ENCODE measurements around the gene C2CD3. TPM values are rescaled to one million over a fixed set of nuclear protein-coding genes. Genes with fewer than 3 reads are reported as not detected.

The C2CD3 gene
- total RNA-seq, 1 experiment from 2014 or later: 18.7 TPM

DNA sequence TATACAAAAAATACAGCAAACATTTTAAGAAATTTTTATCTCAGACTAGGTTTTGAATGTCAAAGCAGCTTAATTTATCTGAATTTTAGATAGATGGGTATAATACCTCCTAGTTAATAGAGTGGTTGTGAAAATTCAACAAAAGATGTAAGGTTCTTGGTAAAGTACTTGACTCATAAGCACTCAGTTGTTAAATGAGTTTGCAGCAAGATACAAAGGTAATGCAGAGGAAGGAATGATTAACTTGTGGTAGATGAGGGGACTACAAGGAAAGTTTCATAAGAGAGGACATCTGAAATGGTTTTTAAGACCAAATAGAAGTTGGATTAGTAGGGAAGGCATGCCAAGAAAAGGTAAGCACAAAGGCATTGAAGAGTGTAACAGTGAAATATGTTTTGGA, 37.7 kb upstream of the C2CD3 start (continued):
- TF ChIP-seq ZNF317 (CRISPR knock-in tag; IDR thresholded peaks at IDR 0.05; ENCODE audit: borderline replicate concordance, low read depth) (no peak), ZNF416 (CRISPR knock-in tag; IDR thresholded peaks at IDR 0.05) (no peak), ELF4 (CRISPR knock-in tag; IDR thresholded peaks at IDR 0.05; ENCODE audit: low read depth) (no peak), FOXP1 (CRISPR knock-in tag; IDR thresholded peaks at IDR 0.05; ENCODE audit: borderline replicate concordance) (no peak)
- TF ChIP-seq, protein P1, sequence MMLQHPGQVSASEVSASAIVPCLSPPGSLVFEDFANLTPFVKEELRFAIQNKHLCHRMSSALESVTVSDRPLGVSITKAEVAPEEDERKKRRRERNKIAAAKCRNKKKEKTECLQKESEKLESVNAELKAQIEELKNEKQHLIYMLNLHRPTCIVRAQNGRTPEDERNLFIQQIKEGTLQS (CRISPR knock-in tag; conservative IDR thresholded peaks at IDR 0.05): no peak
- TF ChIP-seq, protein P2, sequence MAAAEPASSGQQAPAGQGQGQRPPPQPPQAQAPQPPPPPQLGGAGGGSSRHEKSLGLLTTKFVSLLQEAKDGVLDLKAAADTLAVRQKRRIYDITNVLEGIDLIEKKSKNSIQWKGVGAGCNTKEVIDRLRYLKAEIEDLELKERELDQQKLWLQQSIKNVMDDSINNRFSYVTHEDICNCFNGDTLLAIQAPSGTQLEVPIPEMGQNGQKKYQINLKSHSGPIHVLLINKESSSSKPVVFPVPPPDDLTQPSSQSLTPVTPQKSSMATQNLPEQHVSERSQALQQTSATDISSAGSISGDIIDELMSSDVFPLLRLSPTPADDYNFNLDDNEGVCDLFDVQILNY (CRISPR knock-in tag; IDR thresholded peaks at IDR 0.05): no peak

DNA sequence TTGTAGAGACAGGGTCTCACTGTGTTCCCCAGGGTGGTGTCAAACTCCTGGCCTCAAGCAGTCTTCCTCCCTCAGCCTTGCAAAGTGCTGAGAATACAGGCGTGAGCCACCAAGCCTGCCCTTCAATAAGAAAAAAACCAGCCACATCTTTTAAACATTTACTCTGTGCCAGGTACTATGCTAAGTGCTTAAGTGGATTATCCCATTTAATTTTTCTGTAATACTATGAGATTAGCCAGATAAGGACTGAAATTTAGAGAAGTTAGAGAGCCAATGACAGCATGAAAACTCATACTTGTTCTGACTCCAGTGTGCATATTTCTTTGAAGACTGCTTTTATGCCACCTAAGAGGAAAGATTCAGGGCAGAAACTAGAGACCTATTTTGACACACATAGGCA, 35.9 kb upstream of the C2CD3 start:
- no peak for DNase-seq (ENCODE audit: low spot score)
- ChIA-PET POLR2A (no interaction called here), CTCF (no interaction called here)
- no peaks in the 10 kb centered on the region for H3K27me3 Mint-ChIP-seq (ENCODE audit: low read depth)
- H3K27ac Mint-ChIP-seq: no peak overlapping the region
- H3K9me3 Mint-ChIP-seq: no peaks in the 10 kb centered on the region
- H3K4me1 Mint-ChIP-seq: peaks cover 9% of the 10 kb centered on the region
- ATAC-seq: no peak
- no peak overlapping the region for H3K4me3 Mint-ChIP-seq
- peaks cover 17% of the 10 kb centered on the region for H3K36me3 Mint-ChIP-seq
- no peak for TF ChIP-seq FOXP1 (CRISPR knock-in tag; IDR thresholded peaks at IDR 0.05; ENCODE audit: borderline replicate concordance)
- TF ChIP-seq, protein P3, sequence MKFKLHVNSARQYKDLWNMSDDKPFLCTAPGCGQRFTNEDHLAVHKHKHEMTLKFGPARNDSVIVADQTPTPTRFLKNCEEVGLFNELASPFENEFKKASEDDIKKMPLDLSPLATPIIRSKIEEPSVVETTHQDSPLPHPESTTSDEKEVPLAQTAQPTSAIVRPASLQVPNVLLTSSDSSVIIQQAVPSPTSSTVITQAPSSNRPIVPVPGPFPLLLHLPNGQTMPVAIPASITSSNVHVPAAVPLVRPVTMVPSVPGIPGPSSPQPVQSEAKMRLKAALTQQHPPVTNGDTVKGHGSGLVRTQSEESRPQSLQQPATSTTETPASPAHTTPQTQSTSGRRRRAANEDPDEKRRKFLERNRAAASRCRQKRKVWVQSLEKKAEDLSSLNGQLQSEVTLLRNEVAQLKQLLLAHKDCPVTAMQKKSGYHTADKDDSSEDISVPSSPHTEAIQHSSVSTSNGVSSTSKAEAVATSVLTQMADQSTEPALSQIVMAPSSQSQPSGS (CRISPR knock-in tag; IDR thresholded peaks at IDR 0.05; ENCODE audit: borderline replicate concordance, low read depth): no peak
- TF ChIP-seq, protein P4, sequence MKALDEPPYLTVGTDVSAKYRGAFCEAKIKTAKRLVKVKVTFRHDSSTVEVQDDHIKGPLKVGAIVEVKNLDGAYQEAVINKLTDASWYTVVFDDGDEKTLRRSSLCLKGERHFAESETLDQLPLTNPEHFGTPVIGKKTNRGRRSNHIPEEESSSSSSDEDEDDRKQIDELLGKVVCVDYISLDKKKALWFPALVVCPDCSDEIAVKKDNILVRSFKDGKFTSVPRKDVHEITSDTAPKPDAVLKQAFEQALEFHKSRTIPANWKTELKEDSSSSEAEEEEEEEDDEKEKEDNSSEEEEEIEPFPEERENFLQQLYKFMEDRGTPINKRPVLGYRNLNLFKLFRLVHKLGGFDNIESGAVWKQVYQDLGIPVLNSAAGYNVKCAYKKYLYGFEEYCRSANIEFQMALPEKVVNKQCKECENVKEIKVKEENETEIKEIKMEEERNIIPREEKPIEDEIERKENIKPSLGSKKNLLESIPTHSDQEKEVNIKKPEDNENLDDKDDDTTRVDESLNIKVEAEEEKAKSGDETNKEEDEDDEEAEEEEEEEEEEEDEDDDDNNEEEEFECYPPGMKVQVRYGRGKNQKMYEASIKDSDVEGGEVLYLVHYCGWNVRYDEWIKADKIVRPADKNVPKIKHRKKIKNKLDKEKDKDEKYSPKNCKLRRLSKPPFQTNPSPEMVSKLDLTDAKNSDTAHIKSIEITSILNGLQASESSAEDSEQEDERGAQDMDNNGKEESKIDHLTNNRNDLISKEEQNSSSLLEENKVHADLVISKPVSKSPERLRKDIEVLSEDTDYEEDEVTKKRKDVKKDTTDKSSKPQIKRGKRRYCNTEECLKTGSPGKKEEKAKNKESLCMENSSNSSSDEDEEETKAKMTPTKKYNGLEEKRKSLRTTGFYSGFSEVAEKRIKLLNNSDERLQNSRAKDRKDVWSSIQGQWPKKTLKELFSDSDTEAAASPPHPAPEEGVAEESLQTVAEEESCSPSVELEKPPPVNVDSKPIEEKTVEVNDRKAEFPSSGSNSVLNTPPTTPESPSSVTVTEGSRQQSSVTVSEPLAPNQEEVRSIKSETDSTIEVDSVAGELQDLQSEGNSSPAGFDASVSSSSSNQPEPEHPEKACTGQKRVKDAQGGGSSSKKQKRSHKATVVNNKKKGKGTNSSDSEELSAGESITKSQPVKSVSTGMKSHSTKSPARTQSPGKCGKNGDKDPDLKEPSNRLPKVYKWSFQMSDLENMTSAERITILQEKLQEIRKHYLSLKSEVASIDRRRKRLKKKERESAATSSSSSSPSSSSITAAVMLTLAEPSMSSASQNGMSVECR (CRISPR knock-in tag; IDR thresholded peaks at IDR 0.05; ENCODE audit: borderline replicate concordance): no peak
- TF ChIP-seq SMAD3 (CRISPR knock-in tag; IDR thresholded peaks at IDR 0.05; ENCODE audit: borderline replicate concordance): no peak
- TF ChIP-seq, protein P5, sequence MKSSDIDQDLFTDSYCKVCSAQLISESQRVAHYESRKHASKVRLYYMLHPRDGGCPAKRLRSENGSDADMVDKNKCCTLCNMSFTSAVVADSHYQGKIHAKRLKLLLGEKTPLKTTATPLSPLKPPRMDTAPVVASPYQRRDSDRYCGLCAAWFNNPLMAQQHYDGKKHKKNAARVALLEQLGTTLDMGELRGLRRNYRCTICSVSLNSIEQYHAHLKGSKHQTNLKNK (CRISPR knock-in tag; IDR thresholded peaks at IDR 0.05): no peak
- TF ChIP-seq ZNF416 (CRISPR knock-in tag; IDR thresholded peaks at IDR 0.05): no peak
- TF ChIP-seq ZNF671 (CRISPR knock-in tag; IDR thresholded peaks at IDR 0.05): no peak
- TF ChIP-seq JAZF1 (CRISPR knock-in tag; IDR thresholded peaks at IDR 0.05): no peak
- TF ChIP-seq, protein P6, sequence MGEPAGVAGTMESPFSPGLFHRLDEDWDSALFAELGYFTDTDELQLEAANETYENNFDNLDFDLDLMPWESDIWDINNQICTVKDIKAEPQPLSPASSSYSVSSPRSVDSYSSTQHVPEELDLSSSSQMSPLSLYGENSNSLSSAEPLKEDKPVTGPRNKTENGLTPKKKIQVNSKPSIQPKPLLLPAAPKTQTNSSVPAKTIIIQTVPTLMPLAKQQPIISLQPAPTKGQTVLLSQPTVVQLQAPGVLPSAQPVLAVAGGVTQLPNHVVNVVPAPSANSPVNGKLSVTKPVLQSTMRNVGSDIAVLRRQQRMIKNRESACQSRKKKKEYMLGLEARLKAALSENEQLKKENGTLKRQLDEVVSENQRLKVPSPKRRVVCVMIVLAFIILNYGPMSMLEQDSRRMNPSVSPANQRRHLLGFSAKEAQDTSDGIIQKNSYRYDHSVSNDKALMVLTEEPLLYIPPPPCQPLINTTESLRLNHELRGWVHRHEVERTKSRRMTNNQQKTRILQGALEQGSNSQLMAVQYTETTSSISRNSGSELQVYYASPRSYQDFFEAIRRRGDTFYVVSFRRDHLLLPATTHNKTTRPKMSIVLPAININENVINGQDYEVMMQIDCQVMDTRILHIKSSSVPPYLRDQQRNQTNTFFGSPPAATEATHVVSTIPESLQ (CRISPR knock-in tag; IDR thresholded peaks at IDR 0.05): no peak
- no peak for TF ChIP-seq GRHL2 (CRISPR knock-in tag; IDR thresholded peaks at IDR 0.05; ENCODE audit: insufficient replicate concordance, severe bottlenecking)
- TF ChIP-seq, protein P7, sequence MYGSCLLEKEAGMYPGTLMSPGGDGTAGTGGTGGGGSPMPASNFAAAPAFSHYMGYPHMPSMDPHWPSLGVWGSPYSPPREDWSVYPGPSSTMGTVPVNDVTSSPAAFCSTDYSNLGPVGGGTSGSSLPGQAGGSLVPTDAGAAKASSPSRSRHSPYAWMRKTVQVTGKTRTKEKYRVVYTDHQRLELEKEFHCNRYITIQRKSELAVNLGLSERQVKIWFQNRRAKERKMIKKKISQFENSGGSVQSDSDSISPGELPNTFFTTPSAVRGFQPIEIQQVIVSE (CRISPR knock-in tag; IDR thresholded peaks at IDR 0.05; ENCODE audit: borderline replicate concordance): no peak
- TF ChIP-seq FOXK1 (CRISPR knock-in tag; IDR thresholded peaks at IDR 0.05): no peak
- TF ChIP-seq, protein P8, sequence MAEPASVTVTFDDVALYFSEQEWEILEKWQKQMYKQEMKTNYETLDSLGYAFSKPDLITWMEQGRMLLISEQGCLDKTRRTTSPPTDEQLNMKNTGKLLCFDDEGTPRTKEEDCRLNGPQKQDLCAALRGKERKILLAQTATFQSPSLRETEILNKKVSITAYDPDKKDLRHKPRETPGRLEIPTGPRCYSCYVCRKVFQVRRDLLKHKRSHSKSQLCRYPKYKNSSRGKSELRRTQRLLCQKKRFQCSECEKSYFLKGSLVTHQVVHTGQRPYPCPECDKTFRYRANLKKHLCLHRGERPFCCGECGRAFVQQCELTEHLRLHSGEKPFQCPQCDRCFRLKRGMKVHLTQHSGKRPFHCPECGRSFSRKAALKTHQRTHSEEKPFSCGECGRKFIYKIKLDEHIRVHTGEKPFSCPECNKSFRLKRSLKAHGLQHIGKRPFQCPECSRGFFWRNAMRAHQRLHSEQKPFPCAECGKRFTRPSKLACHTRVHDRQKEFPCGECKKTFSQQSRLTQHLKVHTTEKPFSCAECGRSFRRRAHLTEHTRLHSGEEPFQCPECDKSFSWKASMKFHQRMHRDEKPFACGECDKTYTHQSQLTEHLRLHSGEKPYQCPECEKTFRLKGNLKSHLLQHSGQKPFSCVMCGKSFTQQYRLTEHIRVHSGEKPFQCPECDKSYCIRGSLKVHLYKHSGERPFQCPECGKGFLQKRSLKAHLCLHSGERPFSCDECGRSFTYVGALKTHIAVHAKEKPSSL (CRISPR knock-in tag; conservative IDR thresholded peaks at IDR 0.05): no peak
- no peak for TF ChIP-seq ZNF263 (CRISPR knock-in tag; IDR thresholded peaks at IDR 0.05; ENCODE audit: low read depth)
- TF ChIP-seq IRF2 (CRISPR knock-in tag; IDR thresholded peaks at IDR 0.05; ENCODE audit: borderline replicate concordance, low read depth): no peak

All from WTC11 (cell line).